NT2/D1 (cell line): ENCODE measurements around the gene TNFRSF8.

ENCODE experiments used
- SUZ12 ChIP-seq: IDR thresholded peaks from 2 replicates; pipeline ENCODE4 v1.6.1; 2011; ENCODE audit not compliant: insufficient read length, insufficient read depth; ENCODE audit errors: extremely low read depth
- YY1 ChIP-seq: IDR thresholded peaks from 2 replicates; pipeline ENCODE4 v1.6.1; 2011; ENCODE audit not compliant: insufficient read length, insufficient read depth
- ZNF274 ChIP-seq: IDR thresholded peaks from 2 replicates; pipeline ENCODE4 v1.6.1; 2011; ENCODE audit warnings: mild to moderate bottlenecking, low read depth, low read length

DNA sequence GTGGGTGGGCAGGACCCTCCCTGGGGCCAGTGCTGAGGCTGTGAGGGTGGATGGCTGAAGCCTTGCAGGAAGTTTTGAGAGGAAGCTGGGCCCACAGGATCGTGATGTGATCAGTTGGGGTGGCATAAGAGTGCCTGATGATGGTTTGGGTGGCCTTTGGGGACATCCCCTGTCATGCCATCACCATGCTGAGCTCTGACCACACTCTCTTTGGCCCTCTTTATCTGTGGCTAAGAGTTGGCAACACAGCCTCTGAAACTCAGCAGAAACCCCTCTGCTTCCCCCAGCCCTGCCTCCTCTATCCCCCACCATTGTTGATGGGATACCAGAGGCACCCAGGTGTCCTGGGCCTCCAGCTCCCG, 24.0 kb upstream of the TNFRSF8 start:
- TF ChIP-seq ZNF274 = no peak
- TF ChIP-seq YY1 = no peak
- no peak for TF ChIP-seq SUZ12
